SK-N-SH (cell line): ENCODE measurements around the gene NYAP2.

ENCODE experiments used
- CHD2 ChIP-seq: fragments of 150-350 bp; IDR thresholded peaks from 2 replicates; pipeline ENCODE4 v1.6.1; 2018; ENCODE audit warnings: low read length; ENCODE audit not compliant: partially characterized antibody
- CTCF ChIP-seq: fragments of 200-600 bp; sonication (generic); IDR thresholded peaks from 2 replicates; pipeline ENCODE4 v1.6.1; 2017; ENCODE audit warnings: antibody characterized with exemption, mild to moderate bottlenecking, moderate library complexity
- EZH2phosphoT487 ChIP-seq: fragments of 200-600 bp; sonication (generic); IDR thresholded peaks from 2 replicates; pipeline ENCODE4 v1.6.1; 2017; ENCODE audit warnings: low read depth, mixed run types, mild to moderate bottlenecking, antibody characterized with exemption, moderate library complexity, borderline replicate concordance
- NRF1 ChIP-seq: IDR thresholded peaks from 2 replicates; pipeline ENCODE4 v1.6.1; 2012; ENCODE audit warnings: low read depth, mild to moderate bottlenecking, low read length
- POLR2AphosphoS5 ChIP-seq: IDR thresholded peaks from 2 replicates; pipeline ENCODE4 v1.6.1; 2012; ENCODE audit warnings: low read depth, low read length
- RAD21 ChIP-seq: IDR thresholded peaks from 2 replicates; pipeline ENCODE4 v1.6.1; 2012; ENCODE audit warnings: mild to moderate bottlenecking, low read length
- SIN3A ChIP-seq: IDR thresholded peaks from 2 replicates; pipeline ENCODE4 v1.6.1; 2012; ENCODE audit warnings: low read depth, mild to moderate bottlenecking, low read length, moderate library complexity, borderline replicate concordance
- SMC3 ChIP-seq: IDR thresholded peaks from 2 replicates; pipeline ENCODE4 v1.6.1; 2012; ENCODE audit warnings: low read depth, low read length, improper control_type of control experiment
- TCF12 ChIP-seq: IDR thresholded peaks from 2 replicates; pipeline ENCODE4 v1.4.0; 2012
- TEAD4 ChIP-seq: IDR thresholded peaks from 2 replicates; pipeline ENCODE4 v1.4.0; 2012; ENCODE audit warnings: mild to moderate bottlenecking, borderline replicate concordance; ENCODE audit not compliant: insufficient read depth
- TF ChIP-seq, protein P1 (sequence below): IDR thresholded peaks from 2 replicates; pipeline ENCODE4 v1.6.1; 2012; ENCODE audit warnings: mild to moderate bottlenecking, low read depth, low read length, moderate library complexity
- TF ChIP-seq, protein P2 (sequence below): fragments of 150-350 bp; IDR thresholded peaks from 2 replicates; pipeline ENCODE4 v1.6.1; 2017; ENCODE audit warnings: antibody characterized with exemption, low read length, low read depth, borderline replicate concordance
- TF ChIP-seq, protein P3 (sequence below): fragments of 150-350 bp; IDR thresholded peaks from 2 replicates; pipeline ENCODE4 v1.6.1; 2016; ENCODE audit warnings: mild to moderate bottlenecking, low read depth, low read length
- TF ChIP-seq, protein P4 (sequence below): IDR thresholded peaks from 2 replicates; pipeline ENCODE4 v1.4.0; 2012; ENCODE audit warnings: low read depth

DNA sequence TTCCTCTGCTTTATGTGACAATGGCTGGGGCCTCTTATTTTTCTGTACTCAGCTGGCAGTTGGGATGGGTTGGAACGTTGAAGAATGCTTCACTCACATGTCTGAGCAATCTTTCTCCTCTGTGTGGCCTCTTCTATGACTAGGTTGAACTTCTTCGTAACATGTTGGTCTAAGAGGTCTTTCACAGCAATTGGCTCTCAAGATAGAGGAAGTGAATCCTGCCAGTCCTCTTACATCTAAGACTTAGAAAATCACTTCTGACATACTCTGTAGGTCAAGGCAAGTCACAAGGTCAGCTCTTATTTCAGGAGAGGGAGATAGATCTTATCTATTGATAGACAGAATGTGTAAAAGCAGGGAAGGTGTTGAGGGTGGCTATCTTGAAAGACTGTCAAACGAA is 174.1 kb downstream of the NYAP2 start:
- TF ChIP-seq CTCF, result no peak
- TF ChIP-seq RAD21, result no peak
- TF ChIP-seq, protein P1, sequence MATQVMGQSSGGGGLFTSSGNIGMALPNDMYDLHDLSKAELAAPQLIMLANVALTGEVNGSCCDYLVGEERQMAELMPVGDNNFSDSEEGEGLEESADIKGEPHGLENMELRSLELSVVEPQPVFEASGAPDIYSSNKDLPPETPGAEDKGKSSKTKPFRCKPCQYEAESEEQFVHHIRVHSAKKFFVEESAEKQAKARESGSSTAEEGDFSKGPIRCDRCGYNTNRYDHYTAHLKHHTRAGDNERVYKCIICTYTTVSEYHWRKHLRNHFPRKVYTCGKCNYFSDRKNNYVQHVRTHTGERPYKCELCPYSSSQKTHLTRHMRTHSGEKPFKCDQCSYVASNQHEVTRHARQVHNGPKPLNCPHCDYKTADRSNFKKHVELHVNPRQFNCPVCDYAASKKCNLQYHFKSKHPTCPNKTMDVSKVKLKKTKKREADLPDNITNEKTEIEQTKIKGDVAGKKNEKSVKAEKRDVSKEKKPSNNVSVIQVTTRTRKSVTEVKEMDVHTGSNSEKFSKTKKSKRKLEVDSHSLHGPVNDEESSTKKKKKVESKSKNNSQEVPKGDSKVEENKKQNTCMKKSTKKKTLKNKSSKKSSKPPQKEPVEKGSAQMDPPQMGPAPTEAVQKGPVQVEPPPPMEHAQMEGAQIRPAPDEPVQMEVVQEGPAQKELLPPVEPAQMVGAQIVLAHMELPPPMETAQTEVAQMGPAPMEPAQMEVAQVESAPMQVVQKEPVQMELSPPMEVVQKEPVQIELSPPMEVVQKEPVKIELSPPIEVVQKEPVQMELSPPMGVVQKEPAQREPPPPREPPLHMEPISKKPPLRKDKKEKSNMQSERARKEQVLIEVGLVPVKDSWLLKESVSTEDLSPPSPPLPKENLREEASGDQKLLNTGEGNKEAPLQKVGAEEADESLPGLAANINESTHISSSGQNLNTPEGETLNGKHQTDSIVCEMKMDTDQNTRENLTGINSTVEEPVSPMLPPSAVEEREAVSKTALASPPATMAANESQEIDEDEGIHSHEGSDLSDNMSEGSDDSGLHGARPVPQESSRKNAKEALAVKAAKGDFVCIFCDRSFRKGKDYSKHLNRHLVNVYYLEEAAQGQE, result no peak
- no peak for TF ChIP-seq SIN3A
- no peak for TF ChIP-seq EZH2phosphoT487
- TF ChIP-seq NRF1, result no peak
- TF ChIP-seq, protein P2, sequence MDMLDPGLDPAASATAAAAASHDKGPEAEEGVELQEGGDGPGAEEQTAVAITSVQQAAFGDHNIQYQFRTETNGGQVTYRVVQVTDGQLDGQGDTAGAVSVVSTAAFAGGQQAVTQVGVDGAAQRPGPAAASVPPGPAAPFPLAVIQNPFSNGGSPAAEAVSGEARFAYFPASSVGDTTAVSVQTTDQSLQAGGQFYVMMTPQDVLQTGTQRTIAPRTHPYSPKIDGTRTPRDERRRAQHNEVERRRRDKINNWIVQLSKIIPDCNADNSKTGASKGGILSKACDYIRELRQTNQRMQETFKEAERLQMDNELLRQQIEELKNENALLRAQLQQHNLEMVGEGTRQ, result no peak
- TF ChIP-seq SMC3, result no peak
- TF ChIP-seq TCF12, result no peak
- no peak for TF ChIP-seq TEAD4
- TF ChIP-seq, protein P3, sequence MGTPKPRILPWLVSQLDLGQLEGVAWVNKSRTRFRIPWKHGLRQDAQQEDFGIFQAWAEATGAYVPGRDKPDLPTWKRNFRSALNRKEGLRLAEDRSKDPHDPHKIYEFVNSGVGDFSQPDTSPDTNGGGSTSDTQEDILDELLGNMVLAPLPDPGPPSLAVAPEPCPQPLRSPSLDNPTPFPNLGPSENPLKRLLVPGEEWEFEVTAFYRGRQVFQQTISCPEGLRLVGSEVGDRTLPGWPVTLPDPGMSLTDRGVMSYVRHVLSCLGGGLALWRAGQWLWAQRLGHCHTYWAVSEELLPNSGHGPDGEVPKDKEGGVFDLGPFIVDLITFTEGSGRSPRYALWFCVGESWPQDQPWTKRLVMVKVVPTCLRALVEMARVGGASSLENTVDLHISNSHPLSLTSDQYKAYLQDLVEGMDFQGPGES, result no peak
- no peak for TF ChIP-seq CHD2
- TF ChIP-seq POLR2AphosphoS5, result no peak
- TF ChIP-seq, protein P4, sequence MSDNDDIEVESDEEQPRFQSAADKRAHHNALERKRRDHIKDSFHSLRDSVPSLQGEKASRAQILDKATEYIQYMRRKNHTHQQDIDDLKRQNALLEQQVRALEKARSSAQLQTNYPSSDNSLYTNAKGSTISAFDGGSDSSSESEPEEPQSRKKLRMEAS, result no peak
